A549 treated with AZD2906 at 1 μM for 4 hours (cell line): ENCODE data around the gene CEP170B. TPM values are rescaled to one million over a fixed set of nuclear protein-coding genes. Genes with fewer than 3 reads are reported as not detected.

Source experiments
- total RNA-seq: library from RNA; stranded (reverse); fragments of 200-300 nt; extraction: Qiagen RNA extraction; gene quantifications from 5 replicates; pipeline ENCODE4 v1.2.3, GENCODE V29; 2022

Gene CEP170B
- total RNA-seq = 18.0 to 27.3 TPM (median 23.5 TPM) in 5 replicates

DNA sequence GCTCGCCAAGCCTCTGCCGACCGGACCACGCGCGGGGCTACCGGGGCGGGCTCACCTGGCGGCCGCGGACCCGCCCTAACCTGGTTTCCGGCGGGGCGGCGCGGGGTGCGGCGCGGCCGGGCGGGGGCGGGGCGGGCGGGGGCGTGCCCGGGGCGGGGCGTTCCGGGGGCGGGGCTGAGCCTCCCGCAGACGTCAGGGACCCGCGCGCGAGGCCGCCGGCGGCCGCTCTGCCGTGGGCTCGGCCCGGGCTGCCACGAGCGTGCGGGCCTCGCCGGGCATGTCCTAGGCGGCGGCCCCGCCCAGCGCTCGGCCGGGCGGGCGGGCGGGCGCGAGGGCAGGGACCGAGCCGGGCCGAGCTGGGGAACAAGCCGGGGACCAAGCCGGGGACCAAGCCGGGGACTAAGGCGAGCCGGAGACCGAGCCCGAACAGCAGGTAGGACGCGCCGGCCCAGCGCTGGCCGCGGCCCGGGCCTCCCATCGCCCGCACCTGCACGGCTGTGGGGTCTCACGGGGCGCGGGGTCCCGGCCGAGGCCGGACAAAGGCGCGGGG, at the start of gene CEP170B:
Gene CEP170B, plus strand, starts transcription at position 188 of the 550 bp plus-strand sequence. CDS start 3,183 bp downstream, outside the sequence.

GRCh38 chr14:104924421-104925213, 59.5 kb downstream of the CEP170B start, which contains the start of gene PLD4:
Gene PLD4 (plus strand): TSS chr14:104924879. CDS start chr14:104927141, 2,262 bp downstream.

Other genes with a start within 250 kb of the CEP170B start
- gene INF2, start 175.7 kb upstream of the CEP170B start, total RNA-seq = 73.0 to 125 TPM (median 121 TPM) in 5 replicates
- gene ADSS1, start 141.0 kb upstream of the CEP170B start, total RNA-seq = 4.8 to 7.7 TPM (median 6.6 TPM) in 5 replicates
- 139 to 225 TPM (median 204 TPM) in 5 replicates for gene SIVA1, start 112.1 kb upstream of the CEP170B start, total RNA-seq
- 85.9 to 106 TPM (median 100 TPM) in 5 replicates for gene AKT1, start 69.5 kb upstream of the CEP170B start, total RNA-seq
- gene ZBTB42, start 64.2 kb upstream of the CEP170B start, total RNA-seq = 2.4 to 3.3 TPM (median 3.0 TPM) in 5 replicates
- 0.05 to 0.15 TPM (median 0.09 TPM) in 5 replicates for gene PLD4, start 59.6 kb downstream of the CEP170B start, total RNA-seq
- gene AHNAK2, start 113.1 kb downstream of the CEP170B start, total RNA-seq = 188 to 232 TPM (median 198 TPM) in 5 replicates
- gene CLBA1, start 120.5 kb downstream of the CEP170B start, total RNA-seq = 14.6 to 18.0 TPM (median 15.8 TPM) in 5 replicates
- gene CDCA4, start 155.8 kb downstream of the CEP170B start, total RNA-seq = 43.4 to 49.6 TPM (median 45.2 TPM) in 5 replicates
- 0.40 to 0.68 TPM (median 0.55 TPM) in 5 replicates for gene GPR132, start 200.2 kb downstream of the CEP170B start, total RNA-seq